Lower leg skin (tissue), 4 donors: Measurements from ENCODE around the gene COLGALT1. TPM values are rescaled to one million over a fixed set of nuclear protein-coding genes. Genes with fewer than 3 reads are reported as not detected.
A peak's percentile ranks its signal among the peaks of the same experiment; 100 is the strongest.
"Not testable (repeated sequence)": the region's sequence is repeated elsewhere in the genome, so short reads cannot be mapped to it uniquely, and the experiment has no call there.

Source experiments
- DNase-seq, 2 donors: peaks; one replicate each; pipeline ENCODE4 v3.0.0-alpha.2; 2019; ENCODE audit warnings: low spot score in 2 of 2
- H3K4me3 ChIP-seq: fragments of 200-600 bp; sonication (generic); 2 replicates; pipeline ENCODE4 v1.5.1; 2017; ENCODE audit warnings: mild to moderate bottlenecking, low read depth; ENCODE audit not compliant: poor library complexity, severe bottlenecking
- CTCF ChIP-seq, 3 donors: fragments of 450-650 bp; IDR thresholded peaks; one replicate each; pipeline ENCODE4 v1.5.1; 2016; ENCODE audit warnings: antibody characterized with exemption in 3 of 3, mild to moderate bottlenecking in 3 of 3, moderate library complexity in 2 of 3
- POLR2A ChIP-seq, 2 donors: fragments of 450-650 bp; IDR thresholded peaks; one replicate each; pipeline ENCODE4 v1.6.1; 2016 to 2017; ENCODE audit warnings: antibody characterized with exemption in 2 of 2, mild to moderate bottlenecking in 1 of 2, moderate library complexity in 1 of 2
- WGBS, 2 donors: methylation state at CpG; one replicate each; pipeline ENCODE4 v1.1.5; 2018; 5-methylcytosine and 5-hydroxymethylcytosine counted together
- intact Hi-C: fragments of 100-400 bp; cut with DNase I; formaldehyde crosslinking; loops from one replicate; pipeline ENCODE4 v1.15.0; 2023; ENCODE audit warnings: low total_unique reads
- total RNA-seq, 4 donors: library from RNA; depleted of rRNA; stranded (reverse); fragments of >200 nt; gene quantifications; one replicate each; pipeline ENCODE4 v1.1.0, GENCODE V29; 2016

The COLGALT1 gene
- total RNA-seq, 4 donors from 2014 or later = 46.8 to 59.3 (median 53.3) TPM

GRCh38 chr19:17549085-17549740 lies 6.2 kb upstream of the COLGALT1 start:
- TF ChIP-seq POLR2A (IDR thresholded peaks at IDR 0.05) = no peak
- no peak for TF ChIP-seq CTCF (IDR thresholded peaks at IDR 0.05)
- no peak for DNase-seq
- WGBS, 2 donors = 70 to 72% methylated on average over 5 of the region's 5 CpGs
- intact Hi-C loops = no loop called here
- no peak overlapping the region for H3K4me3 ChIP-seq

DNA sequence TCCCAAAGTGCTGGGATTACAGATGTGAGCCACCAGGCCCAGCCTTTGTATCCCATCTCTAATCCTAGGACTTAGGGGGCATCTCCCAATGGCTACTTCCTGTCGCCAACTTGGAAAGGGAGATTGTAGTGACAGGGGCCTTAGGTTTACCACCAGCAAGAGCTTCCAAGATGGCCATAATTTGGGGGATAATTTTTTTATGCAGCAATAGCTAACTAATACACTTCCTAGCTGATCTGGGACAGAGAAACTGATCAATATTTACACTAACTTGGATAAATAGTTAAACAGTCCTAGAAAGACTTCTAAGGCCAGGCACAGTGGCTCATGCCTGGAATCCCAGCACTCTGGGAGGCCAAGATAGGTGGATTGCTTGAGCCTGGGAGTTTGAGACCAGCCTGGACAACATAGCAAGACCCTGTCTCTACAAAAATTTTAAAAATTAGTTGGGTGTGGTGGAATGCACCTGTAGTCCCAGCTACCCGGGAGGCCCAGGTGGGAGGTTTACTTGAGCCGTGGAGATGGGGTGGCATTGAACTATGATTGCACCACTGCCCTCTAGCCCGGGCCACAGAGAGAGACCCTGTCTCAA lies 5.3 kb upstream of the COLGALT1 start:
- no peak overlapping the region for H3K4me3 ChIP-seq
- WGBS, 2 donors = 94 to 96% methylated on average over 4 of the region's 4 CpGs
- no peak for DNase-seq
- TF ChIP-seq CTCF (IDR thresholded peaks at IDR 0.05) (no peak), POLR2A (IDR thresholded peaks at IDR 0.05) (no peak)
- intact Hi-C loops = no loop called here

DNA sequence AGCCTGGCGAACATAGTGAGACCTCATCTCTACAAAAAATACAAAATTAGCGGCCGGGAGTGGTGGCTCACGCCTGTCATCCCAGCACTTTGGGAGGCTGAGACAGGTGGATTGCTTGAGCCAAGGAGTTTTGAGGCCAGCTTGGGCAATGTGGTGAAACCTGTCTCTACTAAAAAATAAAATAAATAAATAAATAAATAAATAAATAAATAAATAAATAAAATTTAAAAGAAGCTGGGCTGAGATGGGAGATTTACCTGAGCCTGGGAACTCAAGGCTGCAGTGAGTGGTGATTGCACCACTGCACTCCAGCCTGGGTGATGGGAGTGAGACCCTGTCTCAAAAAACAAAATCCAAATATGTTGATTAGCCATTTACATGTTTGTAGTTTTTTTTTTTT lies 2.7 kb upstream of the COLGALT1 start:
- 93 to 95% methylated on average over 4 of the region's 4 CpGs for WGBS, 2 donors
- H3K4me3 ChIP-seq, intact Hi-C loops, DNase-seq: not testable (repeated sequence)

GRCh38 chr19:17553256-17553655 lies 2.2 kb upstream of the COLGALT1 start:
- TF ChIP-seq POLR2A (IDR thresholded peaks at IDR 0.05) (no peak), CTCF (IDR thresholded peaks at IDR 0.05) (no peak)
- peak; percentile 86 to 93 for DNase-seq
- WGBS, 2 donors = 8 to 13% methylated on average over 7 of the region's 7 CpGs
- intact Hi-C loops = no loop called here
- no peak overlapping the region for H3K4me3 ChIP-seq

DNA sequence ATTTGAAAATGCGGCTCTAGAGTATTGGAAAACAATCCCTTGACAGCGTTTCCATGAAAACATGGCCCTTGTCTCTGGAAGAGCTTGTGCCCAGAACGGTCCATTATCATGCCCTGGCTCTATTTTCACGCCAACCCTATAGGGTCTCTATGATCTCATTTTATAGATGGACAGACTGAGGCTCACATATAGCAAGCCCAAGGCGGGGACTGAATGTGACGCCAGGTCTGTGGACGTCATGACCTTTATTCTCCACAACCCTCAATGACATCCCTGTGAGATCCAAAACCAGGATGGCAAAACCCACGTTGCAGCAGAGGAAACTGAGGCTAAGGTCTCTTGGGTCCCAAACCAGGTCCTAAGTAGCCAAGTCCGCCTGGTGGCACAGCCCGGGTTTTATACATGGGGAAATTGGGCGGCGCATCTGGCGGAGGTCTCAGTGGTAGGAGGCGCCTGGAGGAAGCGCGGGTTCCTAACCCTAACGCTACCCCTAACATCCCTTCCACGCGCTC lies 425 bp upstream of the COLGALT1 start:
- intact Hi-C loops = no loop called here
- no peak overlapping the region for H3K4me3 ChIP-seq
- no peak for TF ChIP-seq CTCF (IDR thresholded peaks at IDR 0.05)
- TF ChIP-seq POLR2A (IDR thresholded peaks at IDR 0.05) = no peak
- WGBS, 2 donors = 8 to 14% methylated on average over 9 to 19 of the region's 19 CpGs
- no peak for DNase-seq

GRCh38 chr19:17555929-17556813 lies 722 bp downstream of the COLGALT1 start:
- peak; percentile 49 to 94 for DNase-seq
- WGBS, 2 donors = 4 to 6% methylated on average over 45 to 46 of the region's 46 CpGs
- intact Hi-C loops = no loop called here
- no peak for TF ChIP-seq CTCF (IDR thresholded peaks at IDR 0.05)
- no peak for TF ChIP-seq POLR2A (IDR thresholded peaks at IDR 0.05)
- peak overlapping the region; percentile 91 for H3K4me3 ChIP-seq
